Pulmonary artery endothelial cell (primary cell): ENCODE results near the gene PDCD1. TPM values are rescaled to one million over a fixed set of nuclear protein-coding genes. Genes with fewer than 3 reads are reported as not detected.
"Not testable (repeated sequence)": the region's sequence is repeated elsewhere in the genome, so short reads cannot be mapped to it uniquely, and the experiment has no call there.

Source experiments
- DNase-seq: peaks from one replicate; pipeline ENCODE4 v3.0.0-alpha.2; 2011; ENCODE audit warnings: low read depth, low spot score
- total RNA-seq: library from RNA; depleted of rRNA; stranded (reverse); fragments of >200 nt; gene quantifications from 2 replicates; pipeline ENCODE4 v1.2.3, GENCODE V29; 2014

PDCD1 gene
- total RNA-seq, 1 donor from 2014 or later, result not detected

DNA sequence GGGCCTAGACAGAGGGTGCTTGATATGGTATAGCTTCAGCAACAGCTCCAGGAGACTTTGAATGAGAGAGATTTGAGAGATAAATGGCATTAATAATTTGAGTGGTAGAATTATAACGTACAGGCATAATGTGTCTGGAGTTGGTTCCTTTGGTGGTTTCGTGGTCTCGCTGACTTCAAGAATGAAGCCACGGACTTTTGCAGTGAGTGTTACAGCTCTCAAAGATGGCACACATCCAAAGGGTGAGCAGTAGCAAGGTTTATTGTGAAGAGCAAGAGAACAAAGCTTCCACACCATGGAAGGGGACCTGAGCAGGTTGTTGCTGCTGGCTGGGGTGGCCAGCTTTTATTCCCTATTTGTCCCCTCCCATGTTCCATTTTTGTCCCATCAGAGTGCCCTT is 23.1 kb downstream of the PDCD1 start:
- no peak for DNase-seq

DNA sequence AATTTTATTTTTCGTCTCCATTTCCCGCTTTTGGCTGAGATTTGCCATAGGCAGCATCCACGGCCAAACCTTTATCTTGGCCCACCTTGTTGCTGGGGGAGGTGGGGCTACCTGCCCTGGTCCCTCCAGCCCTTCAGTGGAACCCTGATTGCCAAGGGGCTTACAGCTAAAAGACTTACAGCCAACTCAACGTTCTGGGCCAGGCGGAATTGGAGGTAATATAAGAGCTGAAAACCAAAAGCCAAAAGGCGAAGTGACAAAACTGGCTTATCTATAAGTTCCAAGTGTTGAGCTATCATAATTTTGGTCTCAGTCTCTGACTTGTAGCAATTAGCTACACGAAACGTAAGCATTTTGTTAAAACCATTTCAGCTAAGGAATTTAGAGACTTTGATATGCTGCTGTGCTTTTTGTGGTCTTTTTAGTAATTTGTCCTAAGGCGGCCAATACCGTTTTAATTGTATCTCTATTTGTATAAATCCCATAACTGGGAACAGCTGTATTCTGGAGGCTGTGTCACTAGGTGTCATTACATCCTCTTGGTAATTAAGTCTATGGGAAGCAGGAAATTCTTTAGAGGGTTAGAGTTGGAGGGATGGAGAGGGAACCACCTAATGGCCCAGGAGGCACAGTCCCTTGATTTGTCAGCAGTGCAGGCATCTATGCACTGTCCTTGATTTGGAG is 24.0 kb downstream of the PDCD1 start:
- DNase-seq, result no peak

- DNase-seq, result not testable (repeated sequence)
Measured at GRCh38 chr2:241833756-241834526, 24.8 kb downstream of the PDCD1 start.

- DNase-seq, result no peak
Measured at GRCh38 chr2:241833101-241833663, 25.5 kb downstream of the PDCD1 start.

DNA sequence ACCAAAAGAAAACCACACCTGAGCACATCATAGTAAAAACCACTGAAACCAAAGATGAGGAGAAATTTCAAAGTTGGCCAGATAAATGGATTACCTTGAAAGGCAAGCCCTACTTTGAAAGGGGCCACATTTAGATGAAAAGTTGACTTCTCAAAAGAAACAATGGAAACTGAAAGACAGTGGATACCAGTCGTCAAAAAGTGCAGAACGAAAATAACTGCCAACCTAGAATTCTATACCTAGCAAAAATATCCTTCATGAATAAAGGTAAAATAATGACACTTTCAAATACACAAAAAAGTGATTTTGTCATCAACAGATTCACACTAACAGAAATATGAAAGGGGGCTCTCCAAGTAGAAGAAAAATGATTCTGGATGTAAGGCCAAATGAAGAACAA is 31.3 kb downstream of the PDCD1 start:
- no peak for DNase-seq

GRCh38 chr2:241823531-241824437 is 34.9 kb downstream of the PDCD1 start:
- DNase-seq, result not testable (repeated sequence)

- DNase-seq, result no peak
Measured at GRCh38 chr2:241822264-241822623, 36.5 kb downstream of the PDCD1 start.

GRCh38 chr2:241821460-241822263 is 37.0 kb downstream of the PDCD1 start:
- no peak for DNase-seq

DNA sequence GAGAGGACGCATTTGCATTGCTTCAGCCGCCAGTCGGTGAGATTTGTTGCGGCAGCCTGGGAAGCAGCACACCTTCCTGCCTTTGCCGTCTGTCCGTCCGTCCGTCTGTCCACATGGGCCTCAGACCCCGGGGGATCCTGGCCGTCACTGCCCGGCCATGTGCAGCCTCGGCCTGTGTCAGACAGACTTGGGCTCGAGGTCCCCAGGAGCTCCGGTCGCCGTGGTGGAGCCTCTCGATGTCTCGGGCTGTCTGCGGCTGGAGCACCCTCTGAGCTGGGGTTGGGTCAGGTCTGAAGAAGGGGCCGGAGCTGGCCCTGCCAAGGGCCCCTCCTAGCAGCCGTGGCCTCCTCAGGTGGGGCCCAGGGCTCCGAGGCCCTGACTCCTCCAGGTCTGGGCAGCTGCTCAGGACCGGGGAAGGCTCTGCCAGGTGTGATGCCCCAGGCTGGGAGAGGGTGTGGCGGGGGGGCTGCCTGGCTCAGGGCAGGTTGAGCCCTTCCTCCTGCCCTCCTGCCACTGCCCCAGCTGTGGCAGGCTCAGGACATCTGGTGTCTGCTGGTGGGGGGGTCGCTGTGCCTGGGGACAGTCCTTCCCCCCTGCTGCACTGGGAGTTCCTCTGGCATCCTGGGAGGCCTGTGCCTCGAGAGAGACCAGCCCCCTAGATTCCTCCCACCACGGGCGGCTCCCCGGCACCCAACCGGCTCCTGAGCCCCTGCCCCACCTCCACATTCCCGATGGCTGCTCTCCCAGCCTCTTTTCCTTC is 37.9 kb downstream of the PDCD1 start:
- DNase-seq, result no peak

DNA sequence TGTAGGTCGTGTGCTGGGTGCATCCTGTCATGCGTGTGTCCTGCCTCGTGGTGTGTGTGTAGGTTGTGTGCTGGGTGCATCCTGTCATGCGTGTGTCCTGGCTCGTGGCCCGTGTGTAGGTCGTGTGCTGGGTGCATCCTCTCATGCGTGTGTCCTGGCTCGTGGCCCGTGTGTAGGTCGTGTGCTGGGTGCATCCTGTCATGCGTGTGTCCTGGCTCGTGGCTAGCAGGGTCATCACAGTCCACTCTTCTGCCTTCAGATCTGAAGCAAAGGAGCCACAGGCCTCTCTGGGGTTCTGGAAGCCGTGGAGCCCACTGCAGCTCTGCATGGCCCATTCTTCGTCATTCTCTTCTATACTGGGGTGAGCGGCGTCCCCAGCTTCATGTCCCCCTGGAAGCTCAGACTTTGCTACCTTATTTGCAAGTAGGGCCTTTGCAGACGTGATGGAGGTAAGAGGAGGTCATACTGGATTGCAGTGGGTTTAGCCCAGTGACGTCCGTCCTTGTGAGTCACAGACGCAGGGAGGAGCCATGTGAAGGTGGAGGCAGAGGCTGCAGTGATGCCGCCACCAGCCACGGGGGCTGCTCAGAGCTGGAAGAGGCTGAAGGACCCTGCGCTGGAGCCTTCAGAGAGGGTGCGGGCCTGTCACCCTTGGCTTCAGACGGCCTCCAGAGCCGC is 38.6 kb downstream of the PDCD1 start:
- DNase-seq, result not testable (repeated sequence)

DNA sequence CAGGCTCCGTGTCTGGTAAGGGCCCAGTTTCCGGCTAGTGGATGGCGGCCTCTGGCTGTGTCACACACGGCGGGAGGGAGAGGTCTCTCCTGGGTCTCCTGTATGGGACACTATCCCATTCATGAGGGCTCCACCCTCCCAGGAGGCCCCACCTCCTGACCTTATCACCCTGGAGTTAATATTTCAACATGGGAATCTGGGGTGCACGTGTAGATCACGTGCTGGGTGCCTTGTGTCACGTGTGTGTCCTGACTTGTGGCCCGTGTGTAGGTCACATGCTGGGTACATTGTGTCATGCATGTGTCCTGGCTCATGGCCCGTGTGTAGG is 39.8 kb downstream of the PDCD1 start:
- DNase-seq, result no peak

DNA sequence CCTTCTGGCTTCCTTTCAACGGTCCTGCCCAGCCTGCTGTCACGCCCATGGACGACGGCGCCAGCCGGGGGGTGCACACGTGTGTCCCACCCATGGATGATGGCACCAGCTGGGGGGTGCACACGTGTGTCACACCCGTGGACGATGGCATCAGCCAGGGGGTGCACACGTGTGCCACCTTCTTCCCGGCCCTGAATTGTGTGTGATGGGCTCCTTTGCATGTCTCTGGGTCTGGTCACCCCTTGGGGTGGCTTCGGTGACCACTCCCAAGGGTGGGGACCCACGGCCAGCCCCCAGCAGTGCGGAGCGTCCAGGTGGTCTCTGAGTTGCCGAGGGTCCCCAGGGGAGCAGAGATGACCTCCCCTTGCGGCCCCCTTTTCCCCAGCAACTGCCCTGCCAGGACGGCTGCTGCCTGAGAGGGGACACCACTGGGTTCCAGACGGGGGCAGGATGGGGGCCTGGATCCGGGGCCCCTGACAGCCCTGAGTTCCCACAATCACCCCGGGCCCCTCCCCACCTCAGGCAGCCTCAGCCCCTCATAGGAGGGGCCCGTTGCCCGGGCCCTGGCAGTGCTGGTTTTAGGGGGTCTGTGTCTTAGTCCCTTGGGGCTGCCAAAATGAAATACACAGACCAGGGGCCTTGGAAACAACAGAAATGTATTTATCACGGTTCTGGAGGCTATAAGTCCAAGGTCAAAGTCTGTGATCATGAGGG is 40.3 kb downstream of the PDCD1 start:
- no peak for DNase-seq

- not testable (repeated sequence) for DNase-seq
Measured at GRCh38 chr2:241817821-241818215, 40.9 kb downstream of the PDCD1 start.

DNA sequence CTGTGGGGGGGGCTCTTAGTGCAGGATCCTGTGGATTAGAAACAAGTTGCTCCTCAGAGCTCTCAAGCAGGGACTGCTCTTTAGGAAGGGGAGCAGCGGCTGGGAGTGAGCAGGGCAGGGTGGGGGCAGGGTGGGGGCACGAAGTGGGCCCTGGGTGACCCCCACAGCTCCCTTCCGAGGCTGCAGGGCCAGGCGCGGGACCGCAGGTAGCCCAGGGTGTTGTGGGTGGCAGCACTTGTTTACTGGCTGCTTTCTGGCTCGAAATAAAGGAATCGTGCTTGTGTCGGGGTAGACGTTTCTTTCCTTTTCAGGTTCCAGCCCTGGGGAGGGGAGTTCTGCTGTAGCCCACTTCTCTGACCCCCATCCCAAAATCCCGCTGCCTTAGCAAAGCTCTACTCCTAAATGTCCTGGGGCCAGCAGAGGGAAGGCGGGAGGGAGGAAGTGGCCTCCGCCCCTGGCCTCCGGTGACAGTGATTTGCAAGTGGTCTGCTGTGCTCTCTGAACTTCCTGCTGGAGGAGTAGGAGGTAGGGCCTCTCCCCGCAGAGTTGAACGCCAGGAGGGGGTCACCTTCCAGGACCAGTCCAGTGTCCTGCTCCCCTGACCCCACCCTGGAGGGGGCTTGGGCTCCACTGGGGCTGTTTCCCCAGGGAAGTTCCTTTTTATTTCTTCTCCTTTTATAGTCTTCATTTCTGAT is 41.4 kb downstream of the PDCD1 start:
- DNase-seq, result no peak

- no peak for DNase-seq
Measured at GRCh38 chr2:241816431-241817121, 42.1 kb downstream of the PDCD1 start.

DNA sequence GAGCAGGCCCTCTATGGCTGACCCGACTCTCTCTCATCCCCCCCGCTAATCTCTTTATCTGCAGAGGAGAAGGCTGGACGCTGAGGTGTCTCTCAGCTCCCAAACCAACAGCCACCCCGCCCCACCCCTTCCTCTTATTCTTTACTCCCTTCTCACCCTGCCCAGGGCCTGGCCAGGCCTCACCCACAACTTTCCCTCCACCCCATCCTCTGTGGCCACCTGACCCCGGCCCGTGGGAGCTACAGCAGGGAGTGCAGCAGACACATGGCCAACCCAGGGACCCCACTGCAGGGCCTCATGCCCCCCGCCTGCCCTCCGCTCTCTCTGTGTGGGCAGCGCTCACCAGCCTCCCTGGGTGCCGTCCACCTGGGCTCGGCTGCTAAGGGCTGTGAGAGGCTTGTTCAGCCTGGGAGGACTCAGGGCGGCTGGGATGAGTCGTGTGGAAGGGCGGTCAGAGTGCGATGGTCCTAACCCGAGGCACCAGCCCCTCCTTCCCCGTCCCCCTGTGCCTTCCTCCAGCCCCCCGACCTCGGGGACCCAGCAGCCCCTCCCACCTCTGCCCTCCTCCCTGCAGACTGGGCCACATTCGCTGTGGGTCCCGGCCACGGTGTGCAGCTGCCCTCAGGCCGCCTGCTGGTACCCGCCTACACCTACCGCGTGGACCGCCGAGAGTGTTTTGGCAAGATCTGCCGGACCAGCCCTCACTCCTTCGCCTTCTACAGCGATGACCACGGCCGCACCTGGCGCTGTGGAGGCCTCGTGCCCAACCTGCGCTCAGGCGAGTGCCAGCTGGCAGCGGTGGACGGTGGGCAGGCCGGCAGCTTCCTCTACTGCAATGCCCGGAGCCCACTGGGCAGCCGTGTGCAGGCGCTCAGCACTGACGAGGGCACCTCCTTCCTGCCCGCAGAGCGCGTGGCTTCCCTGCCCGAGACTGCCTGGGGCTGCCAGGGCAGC is 42.9 kb downstream of the PDCD1 start:
- DNase-seq, result no peak
